Measurements from ENCODE around the gene NFAM1.

GRCh38 chr22:42350373-42350772 is 81.8 kb downstream of the NFAM1 start:
- no peak for TF ChIP-seq CTCF (IDR thresholded peaks at IDR 0.05)
- TF ChIP-seq POLR2A (IDR thresholded peaks at IDR 0.05), result no peak
